Measurements from ENCODE around the gene RHCG. TPM values are rescaled to one million over a fixed set of nuclear protein-coding genes. Genes with fewer than 3 reads are reported as not detected.

Gene RHCG
- total and polyA plus RNA-seq, 2 donors (not counting 1 experiment from before 2014, with no cell fraction given), result under 0.01 TPM; not detected in 1

DNA sequence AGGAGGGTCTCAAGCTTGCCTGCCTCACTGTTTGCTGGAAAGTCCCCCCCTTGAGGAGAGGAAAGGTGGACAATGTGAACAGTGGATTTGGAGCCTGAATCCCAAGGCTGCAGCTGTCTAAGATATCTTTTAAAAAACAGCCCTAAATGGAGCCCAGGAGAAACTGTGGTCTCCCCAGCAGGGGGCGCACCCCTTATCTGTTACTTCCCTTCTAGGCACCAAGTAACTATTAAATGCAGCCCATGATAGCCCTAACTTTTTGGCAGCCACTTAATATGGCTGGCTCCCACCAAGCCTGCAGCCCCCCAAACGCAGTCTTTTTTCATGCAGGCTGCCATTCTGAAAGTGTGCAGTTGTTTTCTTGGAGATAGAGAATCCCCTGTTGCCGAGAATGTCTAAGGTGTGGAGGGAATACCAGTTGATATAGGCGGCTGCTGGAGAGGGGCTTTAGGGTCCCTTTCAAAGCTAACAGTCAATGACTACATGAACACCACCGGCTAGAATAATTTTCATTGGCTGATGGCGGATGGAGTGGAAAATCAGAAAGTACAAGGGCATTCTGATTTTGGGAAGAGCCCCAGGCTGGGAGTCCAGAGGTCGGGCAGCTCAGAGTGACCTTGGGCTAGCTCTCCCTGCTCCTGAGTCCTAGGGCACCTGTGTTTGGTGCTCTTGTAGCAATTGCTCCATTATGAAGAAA lies 1.3 kb downstream of the RHCG start:
- Histone ChIP-seq H3K4me2 (ENCODE audit: extremely low read depth, insufficient read depth, low read length) (no peak overlapping the region), H3K79me2 (ENCODE audit: control insufficient read depth, insufficient read depth, low read length) (no peaks in the 10 kb centered on the region), H3K27ac (ENCODE audit: insufficient read depth, low read length) (no peak overlapping the region), H3K36me3 (ENCODE audit: control insufficient read depth, insufficient read depth, low read length) (no peaks in the 10 kb centered on the region), H3K9ac (ENCODE audit: insufficient read depth, low read length) (no peak overlapping the region), H4K20me1 (ENCODE audit: control insufficient read depth, extremely low read depth, insufficient read depth, low read length) (no peaks in the 10 kb centered on the region), H3K9me3 (ENCODE audit: control insufficient read depth, insufficient read depth, low read depth, low read length) (no peaks in the 10 kb centered on the region), H3K4me3 (replicated peaks in 1 of 4; ENCODE audit: control extremely low read depth in 1 of 4, insufficient read depth in 1 of 4, low read depth in 3 of 4, low read length in 4 of 4) (no peak overlapping the region), H2AFZ (ENCODE audit: low read length) (no peak overlapping the region), H3K4me1 (ENCODE audit: control insufficient read depth, extremely low read depth, insufficient read depth, low read length) (peaks cover 2% of the 10 kb centered on the region), H3K27me3 (ENCODE audit: control insufficient read depth, insufficient read depth, low read length) (peaks cover 19% of the 10 kb centered on the region)
- TF ChIP-seq, protein P1, sequence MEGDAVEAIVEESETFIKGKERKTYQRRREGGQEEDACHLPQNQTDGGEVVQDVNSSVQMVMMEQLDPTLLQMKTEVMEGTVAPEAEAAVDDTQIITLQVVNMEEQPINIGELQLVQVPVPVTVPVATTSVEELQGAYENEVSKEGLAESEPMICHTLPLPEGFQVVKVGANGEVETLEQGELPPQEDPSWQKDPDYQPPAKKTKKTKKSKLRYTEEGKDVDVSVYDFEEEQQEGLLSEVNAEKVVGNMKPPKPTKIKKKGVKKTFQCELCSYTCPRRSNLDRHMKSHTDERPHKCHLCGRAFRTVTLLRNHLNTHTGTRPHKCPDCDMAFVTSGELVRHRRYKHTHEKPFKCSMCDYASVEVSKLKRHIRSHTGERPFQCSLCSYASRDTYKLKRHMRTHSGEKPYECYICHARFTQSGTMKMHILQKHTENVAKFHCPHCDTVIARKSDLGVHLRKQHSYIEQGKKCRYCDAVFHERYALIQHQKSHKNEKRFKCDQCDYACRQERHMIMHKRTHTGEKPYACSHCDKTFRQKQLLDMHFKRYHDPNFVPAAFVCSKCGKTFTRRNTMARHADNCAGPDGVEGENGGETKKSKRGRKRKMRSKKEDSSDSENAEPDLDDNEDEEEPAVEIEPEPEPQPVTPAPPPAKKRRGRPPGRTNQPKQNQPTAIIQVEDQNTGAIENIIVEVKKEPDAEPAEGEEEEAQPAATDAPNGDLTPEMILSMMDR (conservative IDR thresholded peaks at IDR 0.05 in 1 of 2, IDR thresholded peaks at IDR 0.05 in 1 of 2; ENCODE audit: low read depth in 1 of 2, low read length in 2 of 2), result peak; percentile 25 to 37
- no peak for TF ChIP-seq EZH2 (IDR thresholded peaks at IDR 0.05; ENCODE audit: low read length, missing control alignments)
- peak in 1 of 2 donors; percentile 6 for DNase-seq (ENCODE audit: low read depth in 2 of 2)

DNA sequence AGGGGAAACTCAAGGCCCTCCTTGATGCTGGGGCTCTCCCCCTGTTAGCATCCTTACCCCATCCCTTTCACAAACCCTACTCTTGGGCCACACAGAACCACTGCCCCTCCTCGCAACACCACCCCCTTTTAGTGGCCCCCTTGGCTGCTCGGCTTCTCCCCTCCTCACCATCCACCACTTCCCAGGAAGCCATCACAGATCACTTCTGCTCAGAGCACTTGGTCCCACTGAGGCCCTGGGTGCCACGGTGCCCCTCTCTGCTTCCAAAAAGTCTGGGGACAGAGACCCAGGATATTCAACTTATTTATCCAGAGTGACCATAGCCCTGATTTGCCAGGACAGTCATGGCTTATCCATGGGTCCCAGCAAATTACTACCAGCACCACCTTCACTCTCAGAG lies 2.4 kb downstream of the RHCG start:
- H3K27me3 ChIP-seq (ENCODE audit: control insufficient read depth, insufficient read depth, low read length), result peaks cover 20% of the 10 kb centered on the region
- no peaks in the 10 kb centered on the region for H4K20me1 ChIP-seq (ENCODE audit: control insufficient read depth, extremely low read depth, insufficient read depth, low read length)
- H3K9ac ChIP-seq (ENCODE audit: insufficient read depth, low read length), result no peak overlapping the region
- H3K36me3 ChIP-seq (ENCODE audit: control insufficient read depth, insufficient read depth, low read length), result no peaks in the 10 kb centered on the region
- TF ChIP-seq, protein P1 (conservative IDR thresholded peaks at IDR 0.05 in 1 of 2, IDR thresholded peaks at IDR 0.05 in 1 of 2; ENCODE audit: low read depth in 1 of 2, low read length in 2 of 2), result no peak
- no peak for TF ChIP-seq EZH2 (IDR thresholded peaks at IDR 0.05; ENCODE audit: low read length, missing control alignments)
- no peak overlapping the region for H2AFZ ChIP-seq (ENCODE audit: low read length)
- H3K27ac ChIP-seq (ENCODE audit: insufficient read depth, low read length), result no peak overlapping the region
- no peak for DNase-seq (ENCODE audit: low read depth in 2 of 2)
- no peak overlapping the region for H3K4me3 ChIP-seq (replicated peaks in 1 of 4; ENCODE audit: control extremely low read depth in 1 of 4, insufficient read depth in 1 of 4, low read depth in 3 of 4, low read length in 4 of 4)
- no peaks in the 10 kb centered on the region for H3K79me2 ChIP-seq (ENCODE audit: control insufficient read depth, insufficient read depth, low read length)
- H3K4me2 ChIP-seq (ENCODE audit: extremely low read depth, insufficient read depth, low read length), result no peak overlapping the region
- H3K4me1 ChIP-seq (ENCODE audit: control insufficient read depth, extremely low read depth, insufficient read depth, low read length), result peaks cover 2% of the 10 kb centered on the region
- no peaks in the 10 kb centered on the region for H3K9me3 ChIP-seq (ENCODE audit: control insufficient read depth, insufficient read depth, low read depth, low read length)

DNA sequence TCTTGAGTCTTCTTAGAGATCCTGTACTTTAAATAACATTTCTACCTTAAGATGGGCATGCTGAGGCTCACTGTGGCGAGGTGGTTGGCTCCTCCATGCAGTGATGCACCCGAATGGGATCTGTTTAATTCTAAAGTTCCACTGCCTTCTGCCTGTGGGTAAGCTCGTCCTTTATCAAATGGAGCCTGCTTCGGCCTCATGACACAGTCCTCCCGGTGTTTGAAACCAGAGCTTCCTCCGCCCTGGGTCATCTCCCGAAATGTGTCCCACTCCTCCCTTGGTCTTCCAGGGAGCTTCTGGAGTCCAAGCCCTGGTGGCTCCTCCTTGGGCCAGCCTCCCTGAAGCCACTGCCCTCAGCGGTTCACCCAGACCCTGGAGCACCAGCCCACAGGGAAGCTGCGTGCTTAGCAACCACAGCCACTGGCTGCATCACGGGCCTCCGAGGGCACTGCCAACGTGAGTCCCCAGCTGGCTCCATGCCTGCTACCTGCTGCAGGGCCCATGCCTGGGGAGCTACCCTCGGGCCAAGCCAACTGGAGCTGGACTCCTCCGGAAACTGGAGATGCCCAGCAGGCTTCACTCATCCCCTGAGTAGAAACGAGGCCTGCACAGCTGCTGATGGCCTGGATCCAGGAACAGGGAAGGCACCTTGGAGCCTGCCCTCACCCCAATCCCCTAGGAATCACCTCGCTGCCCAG lies 3.3 kb downstream of the RHCG start:
- no peak overlapping the region for H3K9ac ChIP-seq (ENCODE audit: insufficient read depth, low read length)
- H3K4me1 ChIP-seq (ENCODE audit: control insufficient read depth, extremely low read depth, insufficient read depth, low read length), result no peaks in the 10 kb centered on the region
- H2AFZ ChIP-seq (ENCODE audit: low read length), result no peak overlapping the region
- no peak overlapping the region for H3K27ac ChIP-seq (ENCODE audit: insufficient read depth, low read length)
- H3K9me3 ChIP-seq (ENCODE audit: control insufficient read depth, insufficient read depth, low read depth, low read length), result no peaks in the 10 kb centered on the region
- no peak overlapping the region for H3K4me2 ChIP-seq (ENCODE audit: extremely low read depth, insufficient read depth, low read length)
- no peaks in the 10 kb centered on the region for H3K36me3 ChIP-seq (ENCODE audit: control insufficient read depth, insufficient read depth, low read length)
- no peaks in the 10 kb centered on the region for H4K20me1 ChIP-seq (ENCODE audit: control insufficient read depth, extremely low read depth, insufficient read depth, low read length)
- H3K4me3 ChIP-seq (replicated peaks in 1 of 4; ENCODE audit: control extremely low read depth in 1 of 4, insufficient read depth in 1 of 4, low read depth in 3 of 4, low read length in 4 of 4), result no peak overlapping the region
- H3K79me2 ChIP-seq (ENCODE audit: control insufficient read depth, insufficient read depth, low read length), result no peaks in the 10 kb centered on the region
- TF ChIP-seq EZH2 (IDR thresholded peaks at IDR 0.05; ENCODE audit: low read length, missing control alignments), result no peak
- TF ChIP-seq, protein P1 (conservative IDR thresholded peaks at IDR 0.05 in 1 of 2, IDR thresholded peaks at IDR 0.05 in 1 of 2; ENCODE audit: low read depth in 1 of 2, low read length in 2 of 2), result no peak
- peaks cover 23% of the 10 kb centered on the region for H3K27me3 ChIP-seq (ENCODE audit: control insufficient read depth, insufficient read depth, low read length)
- DNase-seq (ENCODE audit: low read depth in 2 of 2), result no peak
